ENCODE data around the gene GJB5. TPM values are rescaled to one million over a fixed set of nuclear protein-coding genes. Genes with fewer than 3 reads are reported as not detected.

Gene GJB5
- total RNA-seq, 1 experiment from 2014 or later: not detected

DNA sequence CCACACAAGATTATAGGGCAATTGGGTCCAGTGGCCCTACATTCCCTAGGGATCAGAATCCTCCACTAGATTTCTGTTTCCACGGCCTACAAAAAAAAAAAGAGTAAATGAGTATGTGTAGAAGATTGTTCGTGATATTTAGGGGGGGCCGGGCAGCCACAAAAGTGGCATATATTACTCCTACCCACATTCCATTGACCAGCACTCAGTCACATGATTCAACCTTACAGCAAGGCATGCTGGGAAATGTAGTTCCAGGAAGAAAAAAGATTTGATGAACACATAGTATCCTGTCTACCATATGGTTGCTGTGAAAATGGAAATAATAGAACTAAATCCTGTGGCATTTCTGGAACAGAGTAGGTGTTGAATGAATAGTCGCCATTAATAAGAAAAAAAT lies 43.4 kb upstream of the GJB5 start:
- ATAC-seq: no peak
- Histone ChIP-seq H3K36me3 (ENCODE audit: control insufficient read depth, insufficient read depth, low read length) (no peaks in the 10 kb centered on the region), H3K4me3 (ENCODE audit: low read depth in 2 of 2, low read length in 2 of 2) (no peak overlapping the region), H3K27ac (ENCODE audit: low read length) (no peak overlapping the region), H3K4me1 (ENCODE audit: control insufficient read depth, insufficient read depth, low read length) (no peaks in the 10 kb centered on the region), H3K27me3 (ENCODE audit: control insufficient read depth, insufficient read depth, low read length) (peaks cover 7% of the 10 kb centered on the region; the same call in 1 of the 2 replicates), H3K9me3 (ENCODE audit: control insufficient read depth, insufficient read depth, low read depth, low read length) (no peaks in the 10 kb centered on the region)
- CTCF ChIA-PET: no interaction called here
- BruUV-seq (replicated peaks): no TSS peak
- in situ Hi-C loops (cut with HindIII; ENCODE audit: low pct_unique_long_range_greater_than_20kb, low sequenced_read_pairs): no loop called here
- TF ChIP-seq TCF7L2 (IDR thresholded peaks at IDR 0.05; ENCODE audit: low read depth, low read length) (no peak), SIN3A (IDR thresholded peaks at IDR 0.05; ENCODE audit: borderline replicate concordance, insufficient read depth, low read depth, low read length) (no peak), POLR2AphosphoS5 (IDR thresholded peaks at IDR 0.05; ENCODE audit: low read depth, low read length) (no peak)
- TF ChIP-seq, protein P1, sequence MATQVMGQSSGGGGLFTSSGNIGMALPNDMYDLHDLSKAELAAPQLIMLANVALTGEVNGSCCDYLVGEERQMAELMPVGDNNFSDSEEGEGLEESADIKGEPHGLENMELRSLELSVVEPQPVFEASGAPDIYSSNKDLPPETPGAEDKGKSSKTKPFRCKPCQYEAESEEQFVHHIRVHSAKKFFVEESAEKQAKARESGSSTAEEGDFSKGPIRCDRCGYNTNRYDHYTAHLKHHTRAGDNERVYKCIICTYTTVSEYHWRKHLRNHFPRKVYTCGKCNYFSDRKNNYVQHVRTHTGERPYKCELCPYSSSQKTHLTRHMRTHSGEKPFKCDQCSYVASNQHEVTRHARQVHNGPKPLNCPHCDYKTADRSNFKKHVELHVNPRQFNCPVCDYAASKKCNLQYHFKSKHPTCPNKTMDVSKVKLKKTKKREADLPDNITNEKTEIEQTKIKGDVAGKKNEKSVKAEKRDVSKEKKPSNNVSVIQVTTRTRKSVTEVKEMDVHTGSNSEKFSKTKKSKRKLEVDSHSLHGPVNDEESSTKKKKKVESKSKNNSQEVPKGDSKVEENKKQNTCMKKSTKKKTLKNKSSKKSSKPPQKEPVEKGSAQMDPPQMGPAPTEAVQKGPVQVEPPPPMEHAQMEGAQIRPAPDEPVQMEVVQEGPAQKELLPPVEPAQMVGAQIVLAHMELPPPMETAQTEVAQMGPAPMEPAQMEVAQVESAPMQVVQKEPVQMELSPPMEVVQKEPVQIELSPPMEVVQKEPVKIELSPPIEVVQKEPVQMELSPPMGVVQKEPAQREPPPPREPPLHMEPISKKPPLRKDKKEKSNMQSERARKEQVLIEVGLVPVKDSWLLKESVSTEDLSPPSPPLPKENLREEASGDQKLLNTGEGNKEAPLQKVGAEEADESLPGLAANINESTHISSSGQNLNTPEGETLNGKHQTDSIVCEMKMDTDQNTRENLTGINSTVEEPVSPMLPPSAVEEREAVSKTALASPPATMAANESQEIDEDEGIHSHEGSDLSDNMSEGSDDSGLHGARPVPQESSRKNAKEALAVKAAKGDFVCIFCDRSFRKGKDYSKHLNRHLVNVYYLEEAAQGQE (IDR thresholded peaks at IDR 0.05; ENCODE audit: insufficient read depth in 1 of 2, low read depth in 2 of 2, low read length in 1 of 2): no peak
- TF ChIP-seq, protein P2, sequence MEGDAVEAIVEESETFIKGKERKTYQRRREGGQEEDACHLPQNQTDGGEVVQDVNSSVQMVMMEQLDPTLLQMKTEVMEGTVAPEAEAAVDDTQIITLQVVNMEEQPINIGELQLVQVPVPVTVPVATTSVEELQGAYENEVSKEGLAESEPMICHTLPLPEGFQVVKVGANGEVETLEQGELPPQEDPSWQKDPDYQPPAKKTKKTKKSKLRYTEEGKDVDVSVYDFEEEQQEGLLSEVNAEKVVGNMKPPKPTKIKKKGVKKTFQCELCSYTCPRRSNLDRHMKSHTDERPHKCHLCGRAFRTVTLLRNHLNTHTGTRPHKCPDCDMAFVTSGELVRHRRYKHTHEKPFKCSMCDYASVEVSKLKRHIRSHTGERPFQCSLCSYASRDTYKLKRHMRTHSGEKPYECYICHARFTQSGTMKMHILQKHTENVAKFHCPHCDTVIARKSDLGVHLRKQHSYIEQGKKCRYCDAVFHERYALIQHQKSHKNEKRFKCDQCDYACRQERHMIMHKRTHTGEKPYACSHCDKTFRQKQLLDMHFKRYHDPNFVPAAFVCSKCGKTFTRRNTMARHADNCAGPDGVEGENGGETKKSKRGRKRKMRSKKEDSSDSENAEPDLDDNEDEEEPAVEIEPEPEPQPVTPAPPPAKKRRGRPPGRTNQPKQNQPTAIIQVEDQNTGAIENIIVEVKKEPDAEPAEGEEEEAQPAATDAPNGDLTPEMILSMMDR (IDR thresholded peaks at IDR 0.05): no peak
- intact Hi-C loops (cut with micrococcal nuclease; ENCODE audit: unreplicated experiment): no loop called here
- POLR2A ChIA-PET: no interaction called here
- no peak for DNase-seq (ENCODE audit: low read depth, low spot score)

DNA sequence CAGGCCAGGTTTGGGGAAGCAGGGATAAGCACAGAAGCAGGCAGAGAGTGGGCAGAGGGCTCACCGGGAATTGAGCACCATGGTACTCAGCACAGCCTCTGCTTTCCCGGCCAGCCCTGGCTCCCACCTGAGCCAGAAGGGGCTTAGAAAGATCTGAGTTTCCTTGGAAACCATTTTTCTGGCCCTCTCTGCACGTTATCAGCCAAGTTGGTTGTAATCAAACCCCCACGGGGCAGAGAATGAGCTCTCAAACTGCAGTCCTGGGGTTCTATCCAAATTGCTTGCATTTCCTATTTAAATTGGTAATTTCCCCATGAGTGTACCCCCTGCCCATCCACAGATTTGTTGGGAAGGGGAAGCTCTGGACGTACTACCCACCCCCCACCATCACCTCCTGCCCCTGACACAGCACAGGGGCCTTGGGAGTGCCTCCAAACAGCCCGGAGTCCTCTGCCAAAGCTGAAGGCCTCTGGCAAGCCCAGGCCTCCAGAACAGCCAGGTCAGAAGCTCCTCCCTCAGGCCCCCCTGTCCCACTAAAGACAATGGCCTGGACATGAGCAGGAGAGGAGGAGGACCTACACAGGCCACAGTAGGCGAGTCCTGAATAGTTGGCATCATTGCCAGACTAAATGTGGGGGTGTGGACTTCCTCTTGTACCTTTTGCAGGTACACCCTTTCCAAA lies 42.7 kb upstream of the GJB5 start:
- POLR2A ChIA-PET: no interaction called here
- no TSS peak for BruUV-seq (replicated peaks)

More for the DNA sequence above, 42.7 kb upstream of the GJB5 start:
- DNase-seq (ENCODE audit: low read depth, low spot score): no peak
- Histone ChIP-seq H3K27ac (ENCODE audit: low read length) (no peak overlapping the region), H3K27me3 (ENCODE audit: control insufficient read depth, insufficient read depth, low read length) (peaks cover 7% of the 10 kb centered on the region; the same call in 1 of the 2 replicates), H3K9me3 (ENCODE audit: control insufficient read depth, insufficient read depth, low read depth, low read length) (no peaks in the 10 kb centered on the region), H3K4me3 (ENCODE audit: low read depth in 2 of 2, low read length in 2 of 2) (no peak overlapping the region), H3K4me1 (ENCODE audit: control insufficient read depth, insufficient read depth, low read length) (no peaks in the 10 kb centered on the region), H3K36me3 (ENCODE audit: control insufficient read depth, insufficient read depth, low read length) (no peaks in the 10 kb centered on the region)
- intact Hi-C loops (cut with micrococcal nuclease; ENCODE audit: unreplicated experiment): no loop called here
- CTCF ChIA-PET: no interaction called here
- in situ Hi-C loops (cut with HindIII; ENCODE audit: low pct_unique_long_range_greater_than_20kb, low sequenced_read_pairs): no loop called here
- TF ChIP-seq, protein P2 (IDR thresholded peaks at IDR 0.05): no peak
- TF ChIP-seq TCF7L2 (IDR thresholded peaks at IDR 0.05; ENCODE audit: low read depth, low read length) (no peak), POLR2AphosphoS5 (IDR thresholded peaks at IDR 0.05; ENCODE audit: low read depth, low read length) (no peak), SIN3A (IDR thresholded peaks at IDR 0.05; ENCODE audit: borderline replicate concordance, insufficient read depth, low read depth, low read length) (no peak)
- TF ChIP-seq, protein P1 (IDR thresholded peaks at IDR 0.05; ENCODE audit: insufficient read depth in 1 of 2, low read depth in 2 of 2, low read length in 1 of 2): no peak
- ATAC-seq: no peak
